Endothelial cell of umbilical vein (primary cell): ENCODE results near the gene KLK14.

Experiments used
- EZH2 ChIP-seq: IDR thresholded peaks from 2 replicates; pipeline ENCODE4 v1.6.1; 2012; ENCODE audit warnings: borderline replicate concordance, low read depth, mild to moderate bottlenecking, moderate library complexity, low read length, inconsistent platforms; ENCODE audit not compliant: severe bottlenecking
- POLR2A ChIP-seq: IDR thresholded peaks from 2 replicates; pipeline ENCODE4 v1.6.1; 2012; ENCODE audit warnings: low read depth, mild to moderate bottlenecking, control low read depth, low read length
- TF ChIP-seq, protein P1 (sequence below), 2 donors: IDR thresholded peaks; 1 replicate in 1 of 2; 2 replicates in 1 of 2; pipeline ENCODE4 v1.5.1; 2011; ENCODE audit warnings: low read length in 2 of 2, mild to moderate bottlenecking in 2 of 2, moderate library complexity in 2 of 2, control low read depth in 1 of 2, inconsistent platforms in 1 of 2, low read depth in 1 of 2; ENCODE audit not compliant: insufficient read depth in 1 of 2; ENCODE audit errors: extremely low read depth in 1 of 2

DNA sequence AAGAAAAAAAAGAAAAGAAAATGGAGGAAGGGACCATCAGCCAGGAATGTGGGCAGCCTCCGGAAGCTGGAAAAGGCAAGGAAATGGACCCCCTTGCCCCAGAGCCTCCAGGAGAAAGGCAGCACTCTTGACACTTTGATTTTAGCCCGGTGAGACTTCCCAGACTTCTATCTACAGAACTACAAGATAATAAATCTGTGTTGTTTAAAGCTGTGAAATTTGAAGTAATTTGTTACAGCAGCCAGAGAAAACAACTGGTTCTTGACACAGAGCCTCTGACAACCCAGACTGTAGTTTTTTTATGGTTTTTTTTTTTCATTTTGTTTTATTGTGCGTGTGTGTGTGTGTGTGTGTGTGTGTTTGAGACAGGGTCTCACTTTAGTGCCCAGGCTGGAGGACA is 17.9 kb upstream of the KLK14 start:
- TF ChIP-seq POLR2A (no peak), EZH2 (no peak)
- TF ChIP-seq, protein P1, sequence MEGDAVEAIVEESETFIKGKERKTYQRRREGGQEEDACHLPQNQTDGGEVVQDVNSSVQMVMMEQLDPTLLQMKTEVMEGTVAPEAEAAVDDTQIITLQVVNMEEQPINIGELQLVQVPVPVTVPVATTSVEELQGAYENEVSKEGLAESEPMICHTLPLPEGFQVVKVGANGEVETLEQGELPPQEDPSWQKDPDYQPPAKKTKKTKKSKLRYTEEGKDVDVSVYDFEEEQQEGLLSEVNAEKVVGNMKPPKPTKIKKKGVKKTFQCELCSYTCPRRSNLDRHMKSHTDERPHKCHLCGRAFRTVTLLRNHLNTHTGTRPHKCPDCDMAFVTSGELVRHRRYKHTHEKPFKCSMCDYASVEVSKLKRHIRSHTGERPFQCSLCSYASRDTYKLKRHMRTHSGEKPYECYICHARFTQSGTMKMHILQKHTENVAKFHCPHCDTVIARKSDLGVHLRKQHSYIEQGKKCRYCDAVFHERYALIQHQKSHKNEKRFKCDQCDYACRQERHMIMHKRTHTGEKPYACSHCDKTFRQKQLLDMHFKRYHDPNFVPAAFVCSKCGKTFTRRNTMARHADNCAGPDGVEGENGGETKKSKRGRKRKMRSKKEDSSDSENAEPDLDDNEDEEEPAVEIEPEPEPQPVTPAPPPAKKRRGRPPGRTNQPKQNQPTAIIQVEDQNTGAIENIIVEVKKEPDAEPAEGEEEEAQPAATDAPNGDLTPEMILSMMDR (IDR thresholded peaks at IDR 0.05; ENCODE audit: extremely low read depth in 1 of 2, insufficient read depth in 1 of 2, low read depth in 1 of 2, low read length in 2 of 2), result no peak
